SK-N-SH (cell line): ENCODE results near the gene FOXK1.

Source experiments
- CTCF ChIP-seq: fragments of 200-600 bp; sonication (generic); IDR thresholded peaks from 2 replicates; pipeline ENCODE4 v1.6.1; 2017; ENCODE audit warnings: antibody characterized with exemption, mild to moderate bottlenecking, moderate library complexity
- POLR2AphosphoS5 ChIP-seq: IDR thresholded peaks from 2 replicates; pipeline ENCODE4 v1.6.1; 2012; ENCODE audit warnings: low read depth, low read length
- TEAD4 ChIP-seq: IDR thresholded peaks from 2 replicates; pipeline ENCODE4 v1.4.0; 2012; ENCODE audit warnings: mild to moderate bottlenecking, borderline replicate concordance; ENCODE audit not compliant: insufficient read depth

DNA sequence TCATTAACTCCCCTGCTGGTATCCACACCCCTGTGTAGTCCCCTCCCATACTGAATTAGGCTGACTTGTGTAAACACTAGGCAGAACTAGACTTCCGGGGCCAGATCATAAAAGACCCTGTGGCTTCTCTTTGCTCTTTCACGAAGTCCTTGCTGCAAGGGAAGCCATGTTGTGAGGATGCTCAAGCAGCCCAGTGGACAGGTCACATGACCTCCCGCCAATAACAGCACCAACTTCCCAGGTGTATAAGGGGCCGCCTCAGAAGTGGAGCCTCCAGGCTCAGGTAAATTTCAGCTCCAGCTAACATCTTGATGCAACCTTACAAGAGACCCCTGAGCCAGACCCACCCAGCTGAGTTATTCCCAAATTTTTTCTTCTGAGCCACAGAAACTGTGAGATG lies 11.3 kb upstream of the FOXK1 start:
- no peak for TF ChIP-seq POLR2AphosphoS5
- TF ChIP-seq TEAD4 = no peak
- TF ChIP-seq CTCF = no peak
